ENCODE data around the gene TP53BP2. TPM values are rescaled to one million over a fixed set of nuclear protein-coding genes. Genes with fewer than 3 reads are reported as not detected.
A peak's percentile ranks its signal among the peaks of the same experiment; 100 is the strongest.
"Not testable (repeated sequence)": the region's sequence is repeated elsewhere in the genome, so short reads cannot be mapped to it uniquely, and the experiment has no call there.

Gene TP53BP2
- total RNA-seq, 1 donor from 2014 or later = 12.8 TPM

DNA sequence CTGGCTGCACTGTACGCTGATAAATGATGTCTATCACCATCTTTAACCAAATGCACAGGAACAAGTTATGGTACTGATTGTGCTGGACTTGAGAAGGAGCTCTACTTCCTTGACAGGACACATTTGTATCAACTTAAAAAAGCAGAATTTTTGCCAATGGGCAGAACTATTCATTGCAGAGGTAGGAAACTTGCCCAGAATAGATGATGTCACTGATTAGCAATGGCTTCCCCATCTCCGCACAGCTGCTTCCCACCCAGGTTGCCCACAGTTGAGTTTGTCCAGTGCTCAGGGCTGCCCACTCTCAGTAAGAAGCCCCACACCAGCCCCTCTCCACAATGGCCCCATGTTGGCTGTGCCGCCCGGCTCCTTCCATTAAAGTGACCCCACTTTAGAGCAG lies 100.0 kb downstream of the TP53BP2 start:
- no peak for DNase-seq (ENCODE audit: low read depth in 2 of 2)

GRCh38 chr1:223742856-223743517 lies 102.8 kb downstream of the TP53BP2 start:
- DNase-seq (ENCODE audit: low read depth in 2 of 2) = peak; percentile 46 to 75

GRCh38 chr1:223741861-223742260 lies 103.9 kb downstream of the TP53BP2 start:
- peak in 1 of 2 donors; percentile 80 for DNase-seq (ENCODE audit: low read depth in 2 of 2)

DNA sequence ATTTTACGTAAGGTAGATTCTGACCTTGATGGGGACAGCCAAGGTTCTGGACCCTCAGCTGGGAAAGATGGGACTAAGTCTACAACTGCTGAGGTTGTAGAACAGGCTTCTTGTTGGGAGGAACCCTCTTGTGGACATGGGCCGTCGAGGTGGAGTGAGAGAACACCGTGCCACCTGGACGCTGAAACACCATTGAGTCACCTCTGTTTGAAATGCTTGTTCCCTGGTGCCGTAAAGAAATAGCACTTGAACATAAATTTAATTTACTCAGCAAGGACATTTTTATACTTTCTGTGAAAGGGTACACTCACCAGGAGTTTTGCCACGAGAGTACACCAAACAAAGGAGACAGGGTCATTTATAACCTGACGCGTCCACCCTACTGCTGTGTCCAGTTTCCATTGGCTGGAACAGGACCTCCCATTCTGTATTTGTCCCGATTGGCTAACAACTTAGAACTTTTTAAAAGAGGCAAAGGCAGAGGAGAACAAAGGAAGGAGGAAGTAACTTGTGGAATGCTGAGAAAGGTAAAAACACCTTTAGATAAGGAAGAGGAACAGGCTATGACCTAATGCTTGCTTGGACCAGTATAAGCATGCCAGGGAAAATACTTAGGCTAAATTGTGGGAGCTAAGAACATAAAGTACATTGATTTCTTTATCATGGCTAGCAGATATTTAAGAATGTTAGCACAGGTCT lies 105.6 kb downstream of the TP53BP2 start:
- DNase-seq (ENCODE audit: low read depth in 2 of 2) = not testable (repeated sequence)

GRCh38 chr1:223739366-223740037 lies 106.2 kb downstream of the TP53BP2 start:
- DNase-seq (ENCODE audit: low read depth in 2 of 2) = peak; percentile 28 to 55

GRCh38 chr1:223738465-223739365 lies 107.0 kb downstream of the TP53BP2 start:
- DNase-seq (ENCODE audit: low read depth in 2 of 2) = no peak

- no peak for DNase-seq (ENCODE audit: low read depth in 2 of 2)
These were observed 108.4 kb downstream of the TP53BP2 start for GRCh38 chr1:223737342-223737741.

DNA sequence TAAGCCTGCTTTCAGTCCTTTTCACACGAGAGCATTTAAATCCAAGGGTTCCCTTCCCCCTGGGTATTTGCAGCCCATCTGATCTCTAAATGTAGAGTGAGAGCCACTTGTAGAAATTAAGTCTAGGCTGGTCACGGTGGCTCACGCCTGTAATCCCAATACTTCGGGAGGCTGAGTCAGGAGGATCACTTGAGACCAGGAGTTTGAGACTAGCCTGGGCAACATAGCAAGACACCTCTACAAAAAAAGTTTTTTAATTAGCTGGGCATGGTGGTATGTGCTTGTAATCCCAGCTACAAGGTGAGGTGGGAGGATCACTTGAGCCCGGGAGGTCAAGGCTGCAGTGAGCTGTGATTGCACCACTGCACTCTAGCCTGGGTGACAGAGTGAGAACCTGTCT lies 109.1 kb downstream of the TP53BP2 start:
- DNase-seq (ENCODE audit: low read depth in 2 of 2) = not testable (repeated sequence)

- no peak for DNase-seq (ENCODE audit: low read depth in 2 of 2)
These were observed 111.6 kb downstream of the TP53BP2 start for GRCh38 chr1:223733898-223734852.

GRCh38 chr1:223732993-223733798 lies 112.6 kb downstream of the TP53BP2 start:
- DNase-seq (ENCODE audit: low read depth in 2 of 2) = peak; percentile 43 to 82

GRCh38 chr1:223731133-223731770 lies 114.5 kb downstream of the TP53BP2 start:
- DNase-seq (ENCODE audit: low read depth in 2 of 2) = peak in 1 of 2 donors; percentile 83

DNA sequence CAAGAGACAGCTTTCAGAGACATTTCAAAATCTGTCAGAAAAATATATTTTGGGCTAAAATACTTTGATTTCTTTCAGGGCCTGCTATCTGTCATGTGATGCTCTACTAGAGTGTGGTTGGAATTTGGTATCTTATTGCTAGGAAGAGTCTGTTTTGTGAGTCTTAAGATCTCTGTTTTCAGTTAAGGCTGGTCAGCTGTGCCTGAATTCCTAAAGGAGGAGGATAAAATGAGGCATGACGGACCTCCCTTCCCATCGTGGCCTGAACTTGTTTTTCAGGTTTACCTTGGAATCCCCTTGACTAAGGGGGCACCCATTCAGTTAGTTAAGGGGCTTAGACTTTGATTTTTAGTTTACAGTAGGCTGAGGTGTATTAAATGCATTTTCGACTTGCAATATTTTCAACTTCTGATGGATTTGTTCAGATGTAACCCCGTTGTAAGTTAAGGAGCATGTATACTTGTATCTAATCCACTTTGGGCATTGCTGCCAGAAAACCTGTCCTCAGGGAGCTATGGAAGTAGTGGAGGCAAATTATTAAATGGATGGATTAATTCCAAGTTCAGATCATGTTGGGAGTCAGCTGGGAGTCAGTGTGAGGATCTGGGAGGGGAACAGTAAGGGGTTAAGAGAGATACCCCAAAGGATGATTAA lies 115.1 kb downstream of the TP53BP2 start:
- no peak for DNase-seq (ENCODE audit: low read depth in 2 of 2)

GRCh38 chr1:223729906-223730305 lies 115.8 kb downstream of the TP53BP2 start:
- no peak for DNase-seq (ENCODE audit: low read depth in 2 of 2)

Other genes with a start within 250 kb of the TP53BP2 start
- gene CAPN8, start 180.2 kb downstream of the TP53BP2 start, total RNA-seq = not detected in 2 replicates
- gene CAPN2, start 133.4 kb downstream of the TP53BP2 start, total RNA-seq = 147 and 203 TPM in 2 replicates